ENCODE results near the gene TIAL1.

DNA sequence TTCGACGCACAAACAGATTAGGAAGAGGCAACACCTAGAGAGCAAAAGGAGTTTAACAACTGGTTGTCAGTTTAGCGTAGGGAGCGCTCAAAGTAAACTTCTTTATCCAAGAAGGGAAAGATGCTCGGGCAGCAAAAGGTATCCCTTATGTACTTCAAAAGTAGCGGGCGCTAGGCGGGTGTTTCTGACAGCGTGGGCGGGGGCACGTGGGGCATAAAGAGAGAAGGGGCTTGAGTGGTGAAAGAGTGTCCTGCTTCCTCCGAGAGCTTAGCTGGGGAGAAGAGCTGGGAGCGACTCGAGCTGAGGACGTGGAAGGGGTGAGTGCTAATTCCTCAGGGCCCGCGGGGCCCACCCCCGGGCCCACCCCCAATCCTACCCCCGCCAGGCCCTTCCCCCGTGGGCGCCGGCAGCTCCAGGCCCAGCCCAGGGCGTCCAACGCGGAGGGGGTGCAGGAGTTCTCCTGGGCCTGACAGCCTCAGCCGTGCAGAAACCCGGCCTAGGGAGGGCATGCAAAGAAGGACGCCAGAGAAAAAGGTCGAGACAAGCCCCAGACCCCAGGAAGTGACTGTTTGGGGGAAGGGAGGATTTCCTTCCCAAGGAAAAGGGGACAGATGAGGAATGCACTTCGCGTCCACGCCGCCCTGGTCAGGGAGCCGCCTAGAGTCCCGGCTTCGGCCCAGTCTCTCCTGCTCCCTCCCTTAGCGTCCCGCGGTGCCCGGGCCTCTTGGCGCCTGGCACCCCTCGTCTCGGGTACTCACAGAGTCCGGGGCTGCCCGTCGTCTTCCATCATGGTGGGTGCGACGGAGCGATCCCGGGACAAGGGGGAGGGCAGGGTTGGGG, 868 bp downstream of the TIAL1 start:
- TF ChIP-seq, protein P1, sequence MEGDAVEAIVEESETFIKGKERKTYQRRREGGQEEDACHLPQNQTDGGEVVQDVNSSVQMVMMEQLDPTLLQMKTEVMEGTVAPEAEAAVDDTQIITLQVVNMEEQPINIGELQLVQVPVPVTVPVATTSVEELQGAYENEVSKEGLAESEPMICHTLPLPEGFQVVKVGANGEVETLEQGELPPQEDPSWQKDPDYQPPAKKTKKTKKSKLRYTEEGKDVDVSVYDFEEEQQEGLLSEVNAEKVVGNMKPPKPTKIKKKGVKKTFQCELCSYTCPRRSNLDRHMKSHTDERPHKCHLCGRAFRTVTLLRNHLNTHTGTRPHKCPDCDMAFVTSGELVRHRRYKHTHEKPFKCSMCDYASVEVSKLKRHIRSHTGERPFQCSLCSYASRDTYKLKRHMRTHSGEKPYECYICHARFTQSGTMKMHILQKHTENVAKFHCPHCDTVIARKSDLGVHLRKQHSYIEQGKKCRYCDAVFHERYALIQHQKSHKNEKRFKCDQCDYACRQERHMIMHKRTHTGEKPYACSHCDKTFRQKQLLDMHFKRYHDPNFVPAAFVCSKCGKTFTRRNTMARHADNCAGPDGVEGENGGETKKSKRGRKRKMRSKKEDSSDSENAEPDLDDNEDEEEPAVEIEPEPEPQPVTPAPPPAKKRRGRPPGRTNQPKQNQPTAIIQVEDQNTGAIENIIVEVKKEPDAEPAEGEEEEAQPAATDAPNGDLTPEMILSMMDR (IDR thresholded peaks at IDR 0.05), result no peak
- peak in 3 of 4 donors; percentile 9 to 26 (median 19) for TF ChIP-seq POLR2AphosphoS5 (IDR thresholded peaks at IDR 0.05)
- TF ChIP-seq POLR2A (IDR thresholded peaks at IDR 0.05), result no peak
- no peak for TF ChIP-seq EP300 (IDR thresholded peaks at IDR 0.05)
